MM.1S (cell line): ENCODE results near the gene MYO1H.

Experiments used
- EZH2 ChIP-seq: fragments of 300-600 bp; sonication (generic); optimal IDR thresholded peaks from 2 replicates; pipeline ENCODE3; 2017; ENCODE audit warnings: low read depth, mild to moderate bottlenecking, antibody characterized with exemption, low read length, mixed read lengths
- TF ChIP-seq, protein P1 (sequence below): fragments of 300-600 bp; sonication (generic); IDR thresholded peaks from 2 replicates; pipeline ENCODE4 v1.5.1; 2016; ENCODE audit warnings: antibody characterized with exemption, low read length, mixed read lengths

DNA sequence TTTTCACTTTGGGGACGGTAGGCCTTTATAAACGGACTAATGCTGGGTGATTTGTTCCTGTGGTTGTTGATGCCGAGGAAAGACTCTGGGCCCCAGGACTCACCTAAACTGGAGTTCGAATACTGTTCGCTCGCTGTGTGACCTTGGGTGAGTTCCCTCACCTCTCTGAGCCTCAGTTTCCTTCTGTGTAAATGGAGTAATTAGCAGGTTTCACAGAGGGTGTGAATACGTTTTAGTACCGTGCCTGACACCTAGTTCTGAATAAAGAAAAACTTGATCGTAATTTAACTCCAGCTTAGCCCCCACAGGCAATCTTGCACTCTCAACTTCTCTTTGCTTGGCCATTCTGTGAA, 130.2 kb downstream of the MYO1H start:
- TF ChIP-seq, protein P1, sequence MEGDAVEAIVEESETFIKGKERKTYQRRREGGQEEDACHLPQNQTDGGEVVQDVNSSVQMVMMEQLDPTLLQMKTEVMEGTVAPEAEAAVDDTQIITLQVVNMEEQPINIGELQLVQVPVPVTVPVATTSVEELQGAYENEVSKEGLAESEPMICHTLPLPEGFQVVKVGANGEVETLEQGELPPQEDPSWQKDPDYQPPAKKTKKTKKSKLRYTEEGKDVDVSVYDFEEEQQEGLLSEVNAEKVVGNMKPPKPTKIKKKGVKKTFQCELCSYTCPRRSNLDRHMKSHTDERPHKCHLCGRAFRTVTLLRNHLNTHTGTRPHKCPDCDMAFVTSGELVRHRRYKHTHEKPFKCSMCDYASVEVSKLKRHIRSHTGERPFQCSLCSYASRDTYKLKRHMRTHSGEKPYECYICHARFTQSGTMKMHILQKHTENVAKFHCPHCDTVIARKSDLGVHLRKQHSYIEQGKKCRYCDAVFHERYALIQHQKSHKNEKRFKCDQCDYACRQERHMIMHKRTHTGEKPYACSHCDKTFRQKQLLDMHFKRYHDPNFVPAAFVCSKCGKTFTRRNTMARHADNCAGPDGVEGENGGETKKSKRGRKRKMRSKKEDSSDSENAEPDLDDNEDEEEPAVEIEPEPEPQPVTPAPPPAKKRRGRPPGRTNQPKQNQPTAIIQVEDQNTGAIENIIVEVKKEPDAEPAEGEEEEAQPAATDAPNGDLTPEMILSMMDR, result no peak
- no peak for TF ChIP-seq EZH2
